ENCODE results near the gene GALK1. TPM values are rescaled to one million over a fixed set of nuclear protein-coding genes. Genes with fewer than 3 reads are reported as not detected.

The GALK1 gene
- total and polyA plus RNA-seq, 2 of the 13 experiments (the other 11 are each of a cell fraction or from before 2014, with no cell fraction given) = 59.9 to 93.6 TPM

GRCh38 chr17:75764711-75765421 is at the start of gene GALK1 (continued):
- TF ChIP-seq ZNF788 (CRISPR knock-in tag; IDR thresholded peaks at IDR 0.05; ENCODE audit: borderline replicate concordance) (peak; percentile 29; the same call in 1 of the 2 replicates), ZNF414 (CRISPR knock-in tag; IDR thresholded peaks at IDR 0.05) (peak; percentile 21; the same call in 1 of the 2 replicates), ZNF570 (CRISPR knock-in tag; IDR thresholded peaks at IDR 0.05; ENCODE audit: borderline replicate concordance) (no peak), ZBTB7B (CRISPR knock-in tag; IDR thresholded peaks at IDR 0.05) (no peak; the same call in 1 of the 2 replicates), ZNF879 (CRISPR knock-in tag; IDR thresholded peaks at IDR 0.05) (peak; percentile 55; the same call in 1 of the 2 replicates), SOX6 (IDR thresholded peaks at IDR 0.05) (no peak), SOX6 (CRISPR knock-in tag; IDR thresholded peaks at IDR 0.05) (0 out of 2 replicates have a peak, but pooled peaks have one; percentile 8), FOXK1 (CRISPR knock-in tag; IDR thresholded peaks at IDR 0.05; ENCODE audit: borderline replicate concordance, low read depth) (no peak), ZBTB43 (CRISPR knock-in tag; conservative IDR thresholded peaks at IDR 0.05) (peak; percentile 61), HOMEZ (CRISPR knock-in tag; IDR thresholded peaks at IDR 0.05; ENCODE audit: low read depth) (no peak), MNT (IDR thresholded peaks at IDR 0.05) (no peak), KDM5B (CRISPR knock-in tag; IDR thresholded peaks at IDR 0.05; ENCODE audit: borderline replicate concordance) (no peak; the same call in 1 of the 2 replicates), ZNF7 (CRISPR knock-in tag; IDR thresholded peaks at IDR 0.05) (no peak), YEATS4 (CRISPR knock-in tag; IDR thresholded peaks at IDR 0.05; ENCODE audit: borderline replicate concordance) (peak; percentile 57; the same call in 1 of the 2 replicates), SP5 (CRISPR knock-in tag; IDR thresholded peaks at IDR 0.05; ENCODE audit: borderline replicate concordance, low read depth) (0 out of 2 replicates have a peak, but pooled peaks have one; percentile 16)
- TF ChIP-seq, protein P1, sequence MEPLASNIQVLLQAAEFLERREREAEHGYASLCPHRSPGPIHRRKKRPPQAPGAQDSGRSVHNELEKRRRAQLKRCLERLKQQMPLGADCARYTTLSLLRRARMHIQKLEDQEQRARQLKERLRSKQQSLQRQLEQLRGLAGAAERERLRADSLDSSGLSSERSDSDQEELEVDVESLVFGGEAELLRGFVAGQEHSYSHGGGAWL (CRISPR knock-in tag; IDR thresholded peaks at IDR 0.05) = peak; percentile 50; the same call in 1 of the 2 replicates
- TF ChIP-seq, protein P2, sequence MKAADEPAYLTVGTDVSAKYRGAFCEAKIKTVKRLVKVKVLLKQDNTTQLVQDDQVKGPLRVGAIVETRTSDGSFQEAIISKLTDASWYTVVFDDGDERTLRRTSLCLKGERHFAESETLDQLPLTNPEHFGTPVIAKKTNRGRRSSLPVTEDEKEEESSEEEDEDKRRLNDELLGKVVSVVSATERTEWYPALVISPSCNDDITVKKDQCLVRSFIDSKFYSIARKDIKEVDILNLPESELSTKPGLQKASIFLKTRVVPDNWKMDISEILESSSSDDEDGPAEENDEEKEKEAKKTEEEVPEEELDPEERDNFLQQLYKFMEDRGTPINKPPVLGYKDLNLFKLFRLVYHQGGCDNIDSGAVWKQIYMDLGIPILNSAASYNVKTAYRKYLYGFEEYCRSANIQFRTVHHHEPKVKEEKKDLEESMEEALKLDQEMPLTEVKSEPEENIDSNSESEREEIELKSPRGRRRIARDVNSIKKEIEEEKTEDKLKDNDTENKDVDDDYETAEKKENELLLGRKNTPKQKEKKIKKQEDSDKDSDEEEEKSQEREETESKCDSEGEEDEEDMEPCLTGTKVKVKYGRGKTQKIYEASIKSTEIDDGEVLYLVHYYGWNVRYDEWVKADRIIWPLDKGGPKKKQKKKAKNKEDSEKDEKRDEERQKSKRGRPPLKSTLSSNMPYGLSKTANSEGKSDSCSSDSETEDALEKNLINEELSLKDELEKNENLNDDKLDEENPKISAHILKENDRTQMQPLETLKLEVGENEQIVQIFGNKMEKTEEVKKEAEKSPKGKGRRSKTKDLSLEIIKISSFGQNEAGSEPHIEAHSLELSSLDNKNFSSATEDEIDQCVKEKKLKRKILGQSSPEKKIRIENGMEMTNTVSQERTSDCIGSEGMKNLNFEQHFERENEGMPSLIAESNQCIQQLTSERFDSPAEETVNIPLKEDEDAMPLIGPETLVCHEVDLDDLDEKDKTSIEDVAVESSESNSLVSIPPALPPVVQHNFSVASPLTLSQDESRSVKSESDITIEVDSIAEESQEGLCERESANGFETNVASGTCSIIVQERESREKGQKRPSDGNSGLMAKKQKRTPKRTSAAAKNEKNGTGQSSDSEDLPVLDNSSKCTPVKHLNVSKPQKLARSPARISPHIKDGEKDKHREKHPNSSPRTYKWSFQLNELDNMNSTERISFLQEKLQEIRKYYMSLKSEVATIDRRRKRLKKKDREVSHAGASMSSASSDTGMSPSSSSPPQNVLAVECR (CRISPR knock-in tag; IDR thresholded peaks at IDR 0.05; ENCODE audit: borderline replicate concordance) = peak; percentile 63; the same call in 1 of the 2 replicates
- TF ChIP-seq, protein P3, sequence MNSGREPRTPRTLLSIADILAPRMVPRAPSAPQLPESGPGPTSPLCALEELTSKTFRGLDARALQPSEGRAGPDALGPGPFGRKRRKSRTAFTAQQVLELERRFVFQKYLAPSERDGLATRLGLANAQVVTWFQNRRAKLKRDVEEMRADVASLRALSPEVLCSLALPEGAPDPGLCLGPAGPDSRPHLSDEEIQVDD (CRISPR knock-in tag; IDR thresholded peaks at IDR 0.05; ENCODE audit: borderline replicate concordance) = 0 out of 2 replicates have a peak, but pooled peaks have one; percentile 7

Measured in HepG2 (cell line).